Pancreas (tissue), 10 donors: ENCODE measurements around the gene CLVS2. TPM values are rescaled to one million over a fixed set of nuclear protein-coding genes. Genes with fewer than 3 reads are reported as not detected.

Experiments
- ATAC-seq, 4 donors: fragments of 200-7000 bp; cut with Tn5 transposase; one replicate each; pipeline versions ENCODE4 v1.8.0 to v1.9.1; 2020; ENCODE audit warnings: mild to moderate bottlenecking in 4 of 4, moderate library complexity in 4 of 4
- DNase-seq, 6 donors: peaks; one replicate each; pipeline ENCODE4 v3.0.0-alpha.2; 2020
- FAIRE-seq: peaks from 2 replicates; lab custom pipeline; 2012; peaks lifted over from hg19 to GRCh38; lab: Jason Lieb, UNC
- H3K27ac ChIP-seq, 4 donors: fragments of 200-600 bp; sonication (generic); 1 replicate in 3 of 4; 2 replicates in 1 of 4; pipeline versions ENCODE4 v1.5.0 to v1.8.0; 2020
- H3K27me3 ChIP-seq, 4 donors: fragments of 200-600 bp; one replicate each; pipeline ENCODE4 v1.8.0; 2021
- H3K36me3 ChIP-seq, 3 donors: fragments of 200-600 bp; sonication (generic) in 1 of 3; one replicate each; pipeline versions ENCODE4 v1.5.0 to v1.8.0; 2020 to 2021
- H3K4me1 ChIP-seq, 3 donors: fragments of 200-600 bp; one replicate each; pipeline ENCODE4 v1.8.0; 2021
- H3K4me3 ChIP-seq, 4 donors: fragments of 200-600 bp; sonication (generic) in 2 of 4; one replicate each; pipeline versions ENCODE4 v1.5.0 to v1.8.0; 2020 to 2021
- H3K9me3 ChIP-seq, 4 donors: fragments of 200-600 bp; one replicate each; pipeline ENCODE4 v1.8.0; 2021
- CTCF ChIP-seq, 4 donors: fragments of 200-600 bp; sonication (generic) in 3 of 4; IDR thresholded peaks; one replicate each; pipeline versions ENCODE4 v1.5.0 to v1.8.0; 2021; ENCODE audit warnings: antibody characterized with exemption in 4 of 4
- WGBS, 2 donors: extraction: QIAGEN DNeasy Blood & Tissue Kit; methylation state at CpG; one replicate each; pipeline ENCODE4 v1.1.7; 2013; 5-methylcytosine and 5-hydroxymethylcytosine counted together
- intact Hi-C, 3 donors: fragments of 100-400 bp; cut with DNase I; formaldehyde crosslinking; loops; one replicate each; pipeline versions ENCODE4 v1.11.1 to v1.14.2; 2022
- polyA plus RNA-seq, 2 donors: library from polyadenylated mRNA; stranded (reverse); fragments of 200-250 nt; gene quantifications; one replicate each; pipeline ENCODE4 v1.2.3, GENCODE V29; 2013
- total RNA-seq, 6 donors: library from RNA; stranded (reverse); fragmentation: NEBNext Ultra II Directional in 4 of 6; extraction: Animal tissue kit (Norgen Biotek cat#: 25700) in 4 of 6; gene quantifications; one replicate each; pipeline versions ENCODE4 v1.2.1 to v1.2.4, GENCODE V29; 2021 to 2023
- donor health status: healthy with polysubstance abuse.
- donor health status: DM: no; HTN: no; CAD: no; lungs with moderate emphysema.
- donor health status: DM: no; HTN: no; CAD: no.
- donor health status: control.
- donor health status: control.
- donor health status: Bipolar disorder and iron deficiency.
- donor health status: DM: yes; HTN: yes; CAD: no.
- donor health status: DM: no; HTN: no; CAD: no.
- donor health status: DM: no; HTN: no; CAD: no.
- donor health status: DM: yes; HTN: yes; CAD: no.

CLVS2 gene
- total and polyA plus RNA-seq, 8 donors, result under 0.01 to 0.06 (median 0.03) TPM; not detected in 4

DNA sequence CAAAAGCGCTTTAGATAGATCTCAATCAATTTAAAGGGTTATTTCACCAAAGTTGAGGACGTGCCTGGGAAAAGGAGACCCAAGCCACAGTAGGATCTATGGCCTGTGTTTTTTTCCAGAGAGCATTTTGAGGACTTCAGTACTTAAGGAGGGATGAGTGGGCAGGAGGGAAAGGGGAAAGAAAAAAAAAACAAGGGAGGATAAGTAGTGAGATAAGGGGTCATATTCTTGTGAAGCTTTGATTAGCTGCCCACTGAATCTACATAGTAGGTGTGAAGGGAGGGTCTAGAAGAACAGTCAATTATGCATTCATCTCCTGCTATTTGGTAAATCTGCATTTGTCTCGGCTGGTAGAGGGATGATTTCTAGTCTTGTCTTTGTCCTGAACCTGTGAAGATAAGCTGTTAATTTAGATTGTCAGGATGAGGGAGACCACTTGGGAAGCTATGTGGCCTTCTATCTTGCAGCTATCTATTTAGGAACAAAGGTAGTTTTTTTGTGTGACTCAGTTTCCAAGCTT is 48.4 kb downstream of the CLVS2 start:
- no peak for ATAC-seq
- no peaks in the 10 kb centered on the region for H3K36me3 ChIP-seq
- intact Hi-C loops, result no loop called here
- DNase-seq, result no peak
- WGBS, 2 donors, result 67 to 74% methylated on average over 3 of the region's 3 CpGs
- no peaks in the 10 kb centered on the region for H3K4me1 ChIP-seq
- no peak for TF ChIP-seq CTCF (IDR thresholded peaks at IDR 0.05)
- H3K27ac ChIP-seq, result no peak overlapping the region
- H3K4me3 ChIP-seq, result no peak overlapping the region
- H3K27me3 ChIP-seq, result no peaks in the 10 kb centered on the region
- no peaks in the 10 kb centered on the region for H3K9me3 ChIP-seq
- no peak for FAIRE-seq

- DNase-seq (no peak), FAIRE-seq (no peak), ATAC-seq (no peak)
- intact Hi-C loops, result no loop called here
- no peak for TF ChIP-seq CTCF (IDR thresholded peaks at IDR 0.05)
- no peak overlapping the region for H3K27ac ChIP-seq
- H3K4me3 ChIP-seq, result no peak overlapping the region
- H3K4me1 ChIP-seq, result no peaks in the 10 kb centered on the region
- no peaks in the 10 kb centered on the region for H3K36me3 ChIP-seq
- H3K27me3 ChIP-seq, result no peaks in the 10 kb centered on the region
- WGBS, 2 donors, result 74 to 75% methylated on average over 8 of the region's 8 CpGs
- H3K9me3 ChIP-seq, result no peaks in the 10 kb centered on the region
These were observed 57.7 kb downstream of the CLVS2 start for GRCh38 chr6:123053602-123054225.

GRCh38 chr6:123055256-123055655 is 59.2 kb downstream of the CLVS2 start:
- DNase-seq, result no peak
- WGBS, 2 donors, result 50 to 66% methylated on average over 1 of the region's 1 CpG
- Histone ChIP-seq H3K27ac (no peak overlapping the region), H3K4me3 (no peak overlapping the region), H3K27me3 (no peaks in the 10 kb centered on the region), H3K4me1 (no peaks in the 10 kb centered on the region), H3K36me3 (no peaks in the 10 kb centered on the region), H3K9me3 (no peaks in the 10 kb centered on the region)
- no peak for FAIRE-seq
- no peak for TF ChIP-seq CTCF (IDR thresholded peaks at IDR 0.05)
- ATAC-seq, result no peak
- intact Hi-C loops, result no loop called here

GRCh38 chr6:123062670-123063069 is 66.6 kb downstream of the CLVS2 start:
- Histone ChIP-seq H3K27ac (no peak overlapping the region), H3K36me3 (no peaks in the 10 kb centered on the region), H3K27me3 (no peaks in the 10 kb centered on the region), H3K9me3 (no peaks in the 10 kb centered on the region), H3K4me3 (no peak overlapping the region), H3K4me1 (no peaks in the 10 kb centered on the region)
- intact Hi-C loops, result no loop called here
- ATAC-seq, result no peak
- no peak for DNase-seq
- no peak for TF ChIP-seq CTCF (IDR thresholded peaks at IDR 0.05)
- WGBS, 2 donors, result 30 to 44% methylated on average over 1 of the region's 1 CpG
- FAIRE-seq, result no peak

- Histone ChIP-seq H3K4me3 (no peak overlapping the region), H3K27ac (no peak overlapping the region), H3K9me3 (no peaks in the 10 kb centered on the region), H3K36me3 (no peaks in the 10 kb centered on the region), H3K27me3 (no peaks in the 10 kb centered on the region), H3K4me1 (no peaks in the 10 kb centered on the region)
- intact Hi-C loops, result no loop called here
- TF ChIP-seq CTCF (IDR thresholded peaks at IDR 0.05), result no peak
- FAIRE-seq (no peak), DNase-seq (no peak), ATAC-seq (no peak)
- 35 to 39% methylated on average over 2 of the region's 2 CpGs for WGBS, 2 donors
These were observed 68.0 kb downstream of the CLVS2 start for GRCh38 chr6:123064038-123064437.
